C4-2B (cell line): Measurements from ENCODE around the gene TTLL13.
A peak's percentile ranks its signal among the peaks of the same experiment; 100 is the strongest.

ENCODE experiments used
- ZFX ChIP-seq: fragments of 450-650 bp; IDR thresholded peaks from 2 replicates; pipeline ENCODE4 v1.6.1; 2017
- TF ChIP-seq, protein P1 (sequence below): fragments of 450-650 bp; conservative IDR thresholded peaks from 2 replicates; pipeline ENCODE4 v1.5.1; 2017; ENCODE audit warnings: mild to moderate bottlenecking

- TF ChIP-seq, protein P1, sequence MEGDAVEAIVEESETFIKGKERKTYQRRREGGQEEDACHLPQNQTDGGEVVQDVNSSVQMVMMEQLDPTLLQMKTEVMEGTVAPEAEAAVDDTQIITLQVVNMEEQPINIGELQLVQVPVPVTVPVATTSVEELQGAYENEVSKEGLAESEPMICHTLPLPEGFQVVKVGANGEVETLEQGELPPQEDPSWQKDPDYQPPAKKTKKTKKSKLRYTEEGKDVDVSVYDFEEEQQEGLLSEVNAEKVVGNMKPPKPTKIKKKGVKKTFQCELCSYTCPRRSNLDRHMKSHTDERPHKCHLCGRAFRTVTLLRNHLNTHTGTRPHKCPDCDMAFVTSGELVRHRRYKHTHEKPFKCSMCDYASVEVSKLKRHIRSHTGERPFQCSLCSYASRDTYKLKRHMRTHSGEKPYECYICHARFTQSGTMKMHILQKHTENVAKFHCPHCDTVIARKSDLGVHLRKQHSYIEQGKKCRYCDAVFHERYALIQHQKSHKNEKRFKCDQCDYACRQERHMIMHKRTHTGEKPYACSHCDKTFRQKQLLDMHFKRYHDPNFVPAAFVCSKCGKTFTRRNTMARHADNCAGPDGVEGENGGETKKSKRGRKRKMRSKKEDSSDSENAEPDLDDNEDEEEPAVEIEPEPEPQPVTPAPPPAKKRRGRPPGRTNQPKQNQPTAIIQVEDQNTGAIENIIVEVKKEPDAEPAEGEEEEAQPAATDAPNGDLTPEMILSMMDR, result peak; percentile 83
- no peak for TF ChIP-seq ZFX
Measured at GRCh38 chr15:90221246-90221900, 28.0 kb upstream of the TTLL13 start.
